ENCODE data around the gene ETV2.
"Not testable (repeated sequence)": the region's sequence is repeated elsewhere in the genome, so short reads cannot be mapped to it uniquely, and the experiment has no call there.

Gene ETV2, protein sequence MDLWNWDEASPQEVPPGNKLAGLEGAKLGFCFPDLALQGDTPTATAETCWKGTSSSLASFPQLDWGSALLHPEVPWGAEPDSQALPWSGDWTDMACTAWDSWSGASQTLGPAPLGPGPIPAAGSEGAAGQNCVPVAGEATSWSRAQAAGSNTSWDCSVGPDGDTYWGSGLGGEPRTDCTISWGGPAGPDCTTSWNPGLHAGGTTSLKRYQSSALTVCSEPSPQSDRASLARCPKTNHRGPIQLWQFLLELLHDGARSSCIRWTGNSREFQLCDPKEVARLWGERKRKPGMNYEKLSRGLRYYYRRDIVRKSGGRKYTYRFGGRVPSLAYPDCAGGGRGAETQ

DNA sequence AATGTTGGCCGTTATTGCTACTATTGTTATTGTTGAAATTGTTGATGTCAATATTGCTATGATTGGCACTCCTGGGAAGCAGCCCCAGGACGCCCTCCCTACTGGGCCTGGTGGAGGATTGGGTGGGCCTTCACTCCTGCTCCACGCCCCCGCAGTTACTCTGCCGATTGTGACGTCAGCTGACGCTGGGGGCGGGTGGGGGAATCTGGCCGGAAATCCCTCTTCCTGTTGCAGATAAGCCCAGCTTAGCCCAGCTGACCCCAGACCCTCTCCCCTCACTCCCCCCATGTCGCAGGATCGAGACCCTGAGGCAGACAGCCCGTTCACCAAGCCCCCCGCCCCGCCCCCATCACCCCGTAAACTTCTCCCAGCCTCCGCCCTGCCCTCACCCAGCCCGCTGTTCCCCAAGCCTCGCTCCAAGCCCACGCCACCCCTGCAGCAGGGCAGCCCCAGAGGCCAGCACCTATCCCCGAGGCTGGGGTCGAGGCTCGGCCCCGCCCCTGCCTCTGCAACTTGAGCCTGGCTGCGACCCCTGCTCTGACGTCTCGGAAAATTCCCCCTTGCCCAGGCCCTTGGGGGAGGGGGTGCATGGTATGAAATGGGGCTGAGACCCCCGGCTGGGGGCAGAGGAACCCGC lies at the start of gene ETV2:
Gene ETV2, plus strand, starts transcription at position 231 of the 637 bp plus-strand sequence. CDS start 716 bp downstream, outside the sequence.
- DNase-seq: no peak

DNA sequence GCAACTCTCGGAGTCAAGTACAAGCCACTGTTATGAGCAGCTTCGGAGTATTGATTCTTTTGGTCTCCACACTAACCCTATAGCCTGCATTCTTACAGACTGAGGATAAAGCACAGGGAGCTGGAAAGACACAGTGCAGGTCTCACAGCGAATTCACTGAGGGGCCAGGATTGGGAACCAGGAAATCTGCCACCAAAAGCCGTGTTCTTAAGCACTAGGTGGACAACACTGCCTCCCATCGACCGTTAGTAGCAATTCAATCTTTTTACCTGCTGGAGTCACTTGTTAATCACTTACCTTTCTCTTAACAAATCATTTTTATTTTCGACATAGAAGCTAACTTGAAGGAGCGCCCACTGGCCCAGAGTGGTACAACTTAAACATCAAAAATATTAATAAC lies 49.3 kb upstream of the ETV2 start:
- DNase-seq: peak in 1 of 2 experiments; percentile 19

DNA sequence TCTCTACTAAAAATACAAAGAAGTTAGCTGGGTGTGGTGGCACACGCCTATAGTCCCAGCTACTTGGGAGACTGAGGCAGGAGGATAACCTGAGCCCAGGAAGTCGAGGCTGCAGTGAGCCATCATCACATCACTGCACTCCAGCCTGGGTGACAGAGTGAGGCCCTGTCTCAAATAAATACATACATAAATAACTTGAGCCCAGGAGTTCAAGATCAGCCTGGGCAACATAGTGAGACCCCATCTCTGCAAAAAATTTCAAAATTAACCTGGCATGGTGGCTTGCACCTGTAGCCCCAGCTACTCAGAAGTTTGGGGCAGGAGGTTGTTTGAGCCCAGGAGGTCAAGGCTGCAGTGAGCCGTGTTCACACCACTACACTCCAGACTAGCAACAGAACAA lies 46.5 kb upstream of the ETV2 start:
- DNase-seq: not testable (repeated sequence)

DNA sequence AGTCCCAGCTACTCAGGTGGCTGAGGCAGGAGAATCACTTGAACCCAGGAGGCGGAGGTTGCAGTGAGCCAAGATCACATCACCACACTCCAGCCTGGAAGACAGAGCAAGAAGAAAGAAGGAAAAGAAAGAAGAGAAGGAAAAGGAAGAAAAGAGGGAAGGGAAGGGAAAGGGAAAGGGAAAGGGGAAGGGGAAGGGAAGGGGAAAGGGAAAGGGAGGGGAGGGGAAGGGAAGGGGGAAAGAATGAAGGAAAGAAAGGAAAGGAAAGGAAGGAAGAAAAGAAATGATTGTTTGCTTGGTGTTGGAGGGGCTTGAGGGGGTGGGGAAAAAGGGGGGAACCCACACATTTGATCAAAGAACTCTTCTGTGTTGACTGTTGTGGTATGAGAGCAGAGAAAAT lies 45.6 kb upstream of the ETV2 start:
- DNase-seq: no peak

DNA sequence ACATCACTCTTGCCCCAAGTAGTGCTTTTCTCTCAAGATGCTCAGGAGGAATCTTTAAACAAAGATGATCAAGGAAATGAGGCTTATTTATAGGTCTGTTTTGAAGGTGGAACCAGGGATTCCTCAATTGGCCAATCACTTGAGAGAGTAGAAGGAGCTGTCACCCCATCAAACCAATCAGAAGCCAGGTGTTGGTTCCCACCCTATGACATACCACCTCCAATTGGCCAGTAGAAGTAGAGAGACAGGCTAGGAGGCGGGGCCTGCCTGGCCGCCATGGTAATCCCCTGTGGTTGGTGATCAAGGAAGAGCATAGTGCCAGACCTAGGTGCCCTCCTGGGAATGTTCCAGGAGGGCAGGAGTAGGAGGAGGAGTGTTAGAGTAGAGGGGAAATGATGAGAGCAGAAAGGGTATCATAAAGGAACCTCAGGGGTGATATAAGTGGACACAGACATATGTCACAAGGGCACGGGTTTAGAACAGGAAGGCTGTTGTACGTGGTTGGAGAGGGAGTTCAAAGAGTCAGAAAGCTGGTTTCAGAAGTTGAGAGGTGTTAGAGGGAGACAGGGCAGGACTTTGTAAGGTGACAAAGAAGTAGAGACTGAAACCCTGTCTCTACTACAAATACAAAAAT lies 45.1 kb upstream of the ETV2 start:
- no peak for DNase-seq

DNA sequence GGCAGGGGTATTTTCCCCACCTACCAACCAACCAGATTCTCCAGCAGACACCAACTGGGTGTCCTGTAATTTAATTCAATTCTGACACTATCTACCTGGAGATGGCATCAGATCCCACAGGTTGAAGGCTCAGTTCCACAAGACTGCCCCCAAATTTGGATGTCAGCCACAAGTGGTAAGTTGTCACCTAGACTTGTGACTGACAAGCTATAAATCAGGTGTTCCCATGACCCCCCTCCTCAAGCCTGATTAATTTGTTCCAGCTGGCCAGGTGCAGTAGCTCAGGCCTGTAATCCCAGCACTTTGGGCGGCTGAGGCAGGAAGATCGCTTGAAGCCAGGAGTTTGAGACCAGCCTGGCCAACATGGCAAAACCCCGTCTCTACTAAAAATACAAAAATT lies 39.6 kb upstream of the ETV2 start:
- no peak for DNase-seq

DNA sequence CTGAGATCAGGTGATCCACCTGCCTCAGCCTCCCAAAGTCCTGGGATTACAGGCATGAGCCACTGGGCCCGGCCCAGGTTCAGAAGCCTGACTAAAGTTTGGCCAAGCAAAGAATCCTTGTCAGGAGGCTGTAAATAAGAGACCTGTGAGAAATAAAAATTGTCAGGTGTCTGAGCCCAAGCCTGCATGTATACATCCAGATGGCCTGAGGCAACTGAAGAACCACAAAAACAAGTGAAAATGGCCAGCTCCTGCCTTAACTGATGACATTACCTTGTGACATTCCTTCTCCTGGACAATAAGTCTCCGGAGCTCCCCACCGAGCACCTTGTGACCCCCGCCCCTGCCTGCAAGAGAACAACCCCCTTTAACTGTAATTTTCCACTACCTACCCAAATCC lies 37.1 kb upstream of the ETV2 start:
- DNase-seq: not testable (repeated sequence)

DNA sequence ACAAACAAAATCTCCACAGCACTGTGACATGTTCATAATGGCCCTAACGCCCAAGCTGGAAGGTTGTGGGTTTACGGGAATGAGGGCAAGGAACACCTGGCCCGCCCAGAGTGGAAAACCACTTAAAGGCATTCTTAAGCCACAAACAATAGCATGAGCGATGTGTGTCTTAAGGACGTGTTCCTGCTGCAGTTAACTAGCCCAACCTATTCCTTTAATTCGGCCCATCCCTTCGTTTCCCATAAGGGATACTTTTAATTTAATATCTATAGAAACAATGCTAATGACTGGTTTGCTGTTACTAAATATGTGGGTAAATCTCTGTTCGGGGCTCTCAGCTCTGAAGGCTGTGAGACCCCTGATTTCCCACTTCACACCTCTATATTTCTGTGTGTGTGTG lies 34.4 kb upstream of the ETV2 start:
- not testable (repeated sequence) for DNase-seq

DNA sequence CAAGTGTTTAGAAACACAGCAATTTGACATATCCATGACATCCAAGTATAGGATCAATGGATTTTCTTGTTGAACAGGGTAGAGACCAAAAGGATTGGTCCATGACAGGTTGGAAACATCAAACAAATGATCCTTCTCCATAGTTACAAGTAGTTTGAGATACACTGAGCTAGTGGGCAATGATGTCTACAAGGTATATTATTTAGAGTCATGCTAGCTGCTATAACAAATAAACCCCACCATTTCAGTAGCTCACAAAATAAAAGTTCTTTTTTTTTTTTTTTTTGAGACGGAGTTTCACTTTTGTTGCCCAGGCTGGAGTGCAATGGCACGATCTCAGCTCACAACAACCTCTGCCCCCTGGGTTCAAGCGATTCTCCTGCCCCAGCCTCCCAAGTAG lies 33.9 kb upstream of the ETV2 start:
- DNase-seq: no peak

DNA sequence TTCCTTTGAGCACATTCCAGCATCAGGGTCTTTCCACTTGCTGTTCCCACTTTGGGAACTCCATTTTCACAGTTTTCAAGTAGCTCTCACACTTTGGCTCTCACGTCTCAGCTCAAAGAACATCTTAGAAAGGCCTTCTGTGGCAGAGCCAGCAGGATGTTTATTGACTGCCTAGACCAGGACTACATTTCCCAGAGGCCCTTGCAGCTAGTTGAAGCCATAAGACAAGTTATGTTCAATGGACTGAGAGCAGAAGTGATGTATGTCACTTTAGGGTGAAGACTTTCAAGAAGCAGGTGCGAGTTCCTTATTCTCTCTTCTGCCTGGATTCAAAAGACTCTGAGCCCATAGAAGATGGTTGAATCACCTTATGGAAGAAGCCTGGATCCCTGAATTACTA lies 33.3 kb upstream of the ETV2 start:
- no peak for DNase-seq

DNA sequence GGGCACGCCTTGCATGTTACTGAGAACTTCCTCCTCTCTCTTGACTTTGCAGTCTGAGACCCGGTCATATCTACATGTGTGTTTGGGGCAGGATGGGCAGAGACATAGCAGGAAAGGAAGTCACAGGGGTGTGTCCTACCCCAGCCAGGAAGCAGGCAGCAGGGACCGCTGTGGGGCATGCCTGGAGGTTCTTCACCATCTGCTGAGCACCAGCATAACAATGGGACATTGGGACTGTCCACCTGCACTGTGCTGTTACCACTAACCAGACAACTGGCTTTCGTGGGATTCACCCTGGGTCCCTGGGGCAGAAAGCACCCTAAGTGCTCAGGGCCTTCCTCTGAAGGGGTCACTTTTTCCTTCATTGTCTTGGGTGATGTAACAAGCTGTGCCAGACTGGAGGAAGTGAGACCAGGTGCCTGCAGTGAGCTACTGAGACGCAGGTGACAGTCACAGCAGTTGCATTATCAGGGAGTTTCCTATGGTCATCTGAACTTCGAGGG lies 31.6 kb upstream of the ETV2 start:
- DNase-seq: no peak

DNA sequence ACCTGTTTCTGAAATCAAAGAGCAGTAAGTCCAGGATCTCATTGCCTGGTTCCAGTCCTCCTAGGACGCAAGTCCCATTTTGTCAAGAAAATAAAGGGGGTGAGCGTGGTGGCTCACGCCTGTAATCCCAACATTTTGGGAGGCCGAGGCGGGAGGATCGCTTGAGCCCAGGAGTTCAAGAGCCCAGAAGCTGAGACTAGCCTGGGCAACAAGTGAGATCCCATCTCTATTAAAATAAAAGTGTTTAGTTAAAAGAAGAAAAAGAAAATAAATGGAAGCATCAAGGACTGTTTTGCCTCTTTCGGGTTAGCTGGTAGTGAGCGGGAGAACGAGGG lies 29.4 kb upstream of the ETV2 start:
- DNase-seq: no peak

DNA sequence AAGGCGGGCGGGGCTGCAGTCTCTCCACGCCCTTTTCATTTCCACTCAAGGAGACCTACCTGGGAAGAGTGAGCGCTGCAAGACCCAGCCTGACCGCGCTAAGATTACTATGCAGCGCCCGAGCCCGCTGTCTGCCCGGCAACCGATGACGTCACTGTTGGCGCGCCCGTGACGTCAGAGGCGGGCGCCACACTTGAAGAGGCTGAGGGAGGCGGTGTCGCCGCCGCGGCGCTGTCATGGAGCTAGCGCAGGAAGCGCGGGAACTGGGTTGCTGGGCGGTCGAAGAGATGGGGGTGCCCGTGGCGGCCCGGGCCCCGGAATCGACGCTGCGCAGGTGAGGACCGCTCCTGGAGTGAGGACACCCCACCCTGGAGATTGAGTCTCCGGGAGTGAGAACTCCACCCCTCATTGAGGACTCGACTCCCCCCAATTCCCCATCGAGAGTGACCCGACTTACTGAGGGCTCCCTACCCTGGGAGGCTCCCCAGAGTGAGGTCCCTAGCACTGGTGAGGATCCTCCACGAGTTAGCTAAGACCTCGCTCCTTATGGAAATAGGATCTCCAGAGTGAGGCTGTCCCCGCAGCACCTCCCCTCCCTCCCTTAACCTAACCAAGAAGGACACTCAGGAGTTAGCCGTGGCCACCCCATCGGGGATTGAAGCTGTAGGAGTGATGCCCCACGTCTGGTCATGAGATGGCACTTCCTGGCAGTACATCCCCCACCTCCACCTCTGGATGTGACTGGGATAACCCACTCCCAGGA lies 28.8 kb upstream of the ETV2 start, which contains the start of gene HAUS5:
Gene HAUS5, plus strand, starts transcription at position 177 of the 763 bp plus-strand sequence. Its CDS starts 60 bp downstream, at position 237.
- peak; percentile 89 to 93 for DNase-seq

DNA sequence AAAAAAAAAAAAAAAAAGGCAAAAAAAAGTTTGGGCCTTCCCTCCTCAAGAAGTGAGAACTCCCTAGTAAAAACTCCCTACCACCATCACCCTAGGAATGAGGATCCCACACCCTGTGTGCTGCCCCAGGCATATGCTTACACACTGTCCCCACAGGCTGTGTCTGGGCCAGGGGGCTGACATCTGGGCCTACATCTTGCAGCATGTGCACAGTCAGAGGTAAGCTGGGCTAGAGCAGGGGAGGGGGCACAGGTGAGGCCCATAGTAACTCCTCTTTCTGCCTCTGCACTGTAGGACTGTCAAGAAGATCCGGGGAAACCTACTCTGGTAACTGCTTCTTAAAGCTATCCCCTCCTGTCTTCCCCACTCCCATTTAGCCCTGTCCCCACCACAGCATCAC lies 28.0 kb upstream of the ETV2 start:
- no peak for DNase-seq

DNA sequence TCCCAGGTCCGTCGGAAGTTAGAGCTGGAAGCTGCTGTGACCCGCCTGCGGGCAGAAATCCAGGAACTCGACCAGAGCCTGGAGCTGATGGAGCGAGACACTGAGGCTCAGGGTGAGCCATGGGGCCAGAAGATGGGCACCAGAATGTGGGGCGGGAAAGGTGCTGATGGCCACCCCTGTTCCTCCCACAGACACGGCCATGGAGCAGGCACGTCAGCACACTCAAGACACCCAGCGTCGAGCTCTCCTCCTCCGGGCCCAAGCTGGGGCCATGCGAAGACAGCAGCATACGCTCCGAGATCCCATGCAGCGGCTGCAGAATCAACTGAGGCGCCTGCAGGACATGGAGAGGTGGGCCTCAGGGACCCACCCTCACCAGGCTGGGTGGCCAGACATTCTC lies 26.5 kb upstream of the ETV2 start:
- DNase-seq: no peak

DNA sequence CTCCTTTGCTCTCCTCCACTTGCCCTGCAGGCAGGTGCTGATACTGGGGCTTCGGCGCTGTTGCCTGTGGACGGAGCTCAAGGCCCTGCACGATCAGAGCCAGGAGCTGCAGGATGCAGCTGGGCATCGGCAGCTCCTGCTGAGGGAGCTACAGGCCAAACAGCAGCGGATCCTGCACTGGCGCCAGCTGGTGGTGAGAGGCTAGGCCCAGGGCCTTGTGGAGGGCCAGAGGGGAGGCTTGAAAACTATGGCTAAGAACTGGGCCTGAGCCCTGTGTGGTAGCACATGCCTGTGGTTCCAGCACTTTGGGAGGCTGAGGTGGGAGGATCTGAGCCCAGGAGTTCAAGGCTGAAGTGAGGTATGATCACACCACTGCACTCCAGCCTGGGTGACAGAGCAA lies 22.7 kb upstream of the ETV2 start:
- no peak for DNase-seq

DNA sequence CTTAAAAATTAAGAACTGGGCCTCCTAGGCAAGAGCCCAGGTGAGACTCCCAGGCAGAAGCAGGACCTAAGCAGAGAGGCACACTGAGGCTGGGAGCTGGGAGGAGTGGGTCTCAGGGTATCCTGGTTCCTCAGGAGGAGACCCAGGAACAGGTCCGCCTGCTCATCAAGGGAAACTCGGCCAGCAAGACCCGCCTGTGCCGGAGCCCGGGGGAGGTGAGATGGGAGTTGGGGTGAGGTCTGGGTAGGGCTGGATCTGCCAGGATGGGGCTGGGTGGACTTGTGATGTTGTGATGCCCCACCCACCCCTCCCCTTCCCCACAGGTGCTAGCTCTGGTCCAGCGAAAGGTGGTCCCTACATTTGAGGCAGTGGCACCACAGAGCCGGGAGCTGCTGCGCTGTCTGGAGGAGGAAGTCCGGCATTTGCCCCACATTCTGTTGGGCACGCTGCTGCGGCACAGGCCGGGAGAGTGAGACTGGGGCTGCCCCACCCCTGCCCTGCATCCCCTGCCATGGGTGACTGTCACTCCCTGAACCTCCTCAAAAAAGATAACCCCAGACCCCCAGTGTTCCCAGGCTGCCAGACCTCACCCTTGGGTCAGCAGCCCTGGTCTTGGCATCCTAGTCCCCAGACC lies 22.1 kb upstream of the ETV2 start:
- no peak for DNase-seq

DNA sequence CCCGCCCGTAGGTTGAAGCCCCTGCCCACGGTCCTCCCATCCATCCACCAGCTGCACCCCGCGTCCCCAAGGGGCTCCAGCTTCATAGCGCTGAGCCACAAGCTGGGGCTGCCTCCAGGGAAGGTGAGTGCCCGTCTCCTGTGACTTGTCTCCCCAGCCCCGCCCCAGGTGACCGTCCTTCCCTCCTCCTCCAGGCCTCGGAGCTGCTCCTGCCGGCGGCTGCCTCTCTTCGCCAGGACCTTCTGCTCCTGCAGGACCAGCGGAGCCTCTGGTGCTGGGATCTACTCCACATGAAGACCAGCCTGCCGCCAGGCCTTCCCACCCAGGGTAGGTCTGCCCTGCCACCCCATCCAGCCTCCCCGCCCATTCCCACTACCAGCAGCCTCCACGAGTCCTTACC lies 21.5 kb upstream of the ETV2 start:
- DNase-seq: no peak

DNA sequence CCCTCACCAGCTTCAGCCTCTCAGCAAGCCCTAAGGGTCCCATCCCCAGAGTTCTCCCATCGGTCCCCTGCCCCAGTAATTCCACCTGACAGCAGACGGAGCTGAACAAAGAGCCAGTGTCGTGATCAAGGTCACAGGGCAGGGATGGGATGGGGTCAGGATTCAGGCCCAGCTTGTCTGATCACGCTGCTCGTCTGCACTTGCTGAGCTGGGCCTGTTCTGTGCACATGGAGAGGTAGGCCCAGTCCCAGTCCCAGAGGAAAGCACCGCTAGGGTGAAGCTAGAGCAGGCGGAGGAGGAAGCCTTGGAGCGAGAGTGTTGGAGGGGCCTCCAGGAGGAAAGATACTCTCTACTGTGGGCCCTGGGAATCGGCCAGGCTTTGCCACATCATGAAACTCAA lies 19.8 kb upstream of the ETV2 start:
- DNase-seq: no peak

DNA sequence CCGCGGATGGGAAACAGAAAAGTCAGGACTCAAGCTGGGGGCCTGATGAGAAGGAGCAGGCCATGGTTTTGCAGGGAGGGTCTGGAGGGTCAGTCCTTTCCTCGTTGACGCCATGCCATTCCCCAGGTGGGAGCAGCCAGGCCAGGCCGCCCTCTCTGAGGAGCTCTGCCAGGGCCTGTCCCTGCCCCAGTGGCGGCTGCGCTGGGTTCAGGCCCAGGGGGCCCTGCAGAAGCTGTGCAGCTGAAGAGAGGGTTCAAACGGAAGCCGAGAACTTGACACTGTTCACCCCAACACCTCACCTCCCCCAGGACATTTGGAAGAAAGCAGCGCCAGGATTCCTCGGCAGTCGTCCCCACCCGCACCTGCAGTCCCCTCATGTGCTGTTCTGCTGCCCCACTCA lies 18.8 kb upstream of the ETV2 start:
- no peak for DNase-seq

DNA sequence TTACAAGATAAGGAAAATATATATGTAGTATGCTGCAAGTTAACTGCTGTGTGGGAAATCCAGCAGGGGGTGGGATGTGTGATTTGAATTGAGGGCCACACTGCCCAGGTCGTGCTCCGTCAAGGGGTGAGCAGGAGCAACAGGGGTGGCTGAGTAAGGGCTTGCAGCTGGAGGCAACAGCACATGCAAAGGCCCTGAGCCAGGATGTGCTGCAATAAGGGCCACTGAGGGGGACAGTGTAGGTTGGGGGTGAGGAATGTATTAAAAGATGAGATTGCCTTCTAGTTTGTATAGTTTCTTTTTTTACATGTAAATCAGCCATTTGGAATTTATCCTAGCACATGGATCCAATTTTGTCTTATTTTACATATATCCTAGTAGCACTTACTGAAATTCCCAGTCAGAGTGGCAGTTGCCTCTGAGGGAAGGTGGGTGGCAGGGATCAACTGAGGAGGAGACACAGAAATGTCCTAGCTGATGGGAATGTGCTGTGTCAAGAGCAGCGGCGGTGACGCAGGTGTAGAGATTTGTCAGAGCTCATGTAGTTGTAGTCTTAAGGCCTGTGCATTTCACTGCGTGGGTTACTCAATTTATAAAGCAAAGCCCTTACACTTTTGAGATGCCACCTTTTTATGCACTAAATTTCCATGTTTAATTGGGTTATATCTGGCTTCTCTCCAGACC lies 18.1 kb upstream of the ETV2 start:
- no peak for DNase-seq

DNA sequence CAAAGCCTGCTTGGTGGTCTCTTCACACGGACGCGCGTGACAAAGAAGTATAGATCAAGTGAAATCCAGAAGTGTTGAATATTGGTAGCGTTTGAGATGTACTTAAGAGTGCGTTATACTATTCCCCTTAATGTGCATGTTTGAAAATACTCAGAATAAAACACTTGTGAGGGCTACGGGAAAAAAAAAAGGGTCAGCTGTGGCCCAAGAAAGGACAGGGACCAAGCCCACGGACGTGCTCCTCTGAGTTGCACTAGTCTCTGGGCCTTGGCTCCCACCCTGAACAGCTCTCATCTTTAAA lies 13.3 kb upstream of the ETV2 start:
- DNase-seq: no peak

All from NCI-H2081 (cell line).